SU-DHL-6 (cell line): Measurements from ENCODE around the gene ORC1.

Experiments used
- EZH2phosphoT487 ChIP-seq: fragments of 200-600 bp; sonication (generic), shearing (Covaris generic); conservative IDR thresholded peaks from 2 replicates; pipeline ENCODE4 v1.6.1; 2018; ENCODE audit warnings: mild to moderate bottlenecking, antibody characterized with exemption, low read length, moderate library complexity, mixed read lengths
- TF ChIP-seq, protein P1 (sequence below): fragments of 200-600 bp; sonication (generic); IDR thresholded peaks from one replicate; pipeline ENCODE4 v1.5.1; 2017; ENCODE audit warnings: antibody characterized with exemption, mild to moderate bottlenecking, low read length, moderate library complexity; ENCODE audit not compliant: insufficient read depth, poor library complexity, severe bottlenecking

DNA sequence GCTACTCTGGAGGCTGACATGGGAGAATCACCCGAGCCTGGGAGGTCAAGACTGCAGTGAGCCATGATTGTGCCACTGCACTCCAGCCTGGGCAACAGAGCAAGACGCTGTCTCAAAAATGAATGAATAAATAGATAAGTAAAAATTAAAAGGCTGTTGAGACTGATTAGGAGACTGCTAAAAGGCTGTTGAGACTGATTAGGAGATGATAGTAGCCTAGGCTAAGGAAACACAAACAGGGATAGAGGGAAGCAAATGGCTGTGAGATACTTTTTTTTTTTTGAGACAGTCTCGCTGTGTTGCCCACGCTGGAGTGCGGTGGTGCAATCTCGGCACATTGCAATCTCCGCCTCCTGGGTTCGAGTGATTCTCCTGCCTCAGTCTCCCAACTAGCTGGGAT is 28.6 kb upstream of the ORC1 start:
- TF ChIP-seq, protein P1, sequence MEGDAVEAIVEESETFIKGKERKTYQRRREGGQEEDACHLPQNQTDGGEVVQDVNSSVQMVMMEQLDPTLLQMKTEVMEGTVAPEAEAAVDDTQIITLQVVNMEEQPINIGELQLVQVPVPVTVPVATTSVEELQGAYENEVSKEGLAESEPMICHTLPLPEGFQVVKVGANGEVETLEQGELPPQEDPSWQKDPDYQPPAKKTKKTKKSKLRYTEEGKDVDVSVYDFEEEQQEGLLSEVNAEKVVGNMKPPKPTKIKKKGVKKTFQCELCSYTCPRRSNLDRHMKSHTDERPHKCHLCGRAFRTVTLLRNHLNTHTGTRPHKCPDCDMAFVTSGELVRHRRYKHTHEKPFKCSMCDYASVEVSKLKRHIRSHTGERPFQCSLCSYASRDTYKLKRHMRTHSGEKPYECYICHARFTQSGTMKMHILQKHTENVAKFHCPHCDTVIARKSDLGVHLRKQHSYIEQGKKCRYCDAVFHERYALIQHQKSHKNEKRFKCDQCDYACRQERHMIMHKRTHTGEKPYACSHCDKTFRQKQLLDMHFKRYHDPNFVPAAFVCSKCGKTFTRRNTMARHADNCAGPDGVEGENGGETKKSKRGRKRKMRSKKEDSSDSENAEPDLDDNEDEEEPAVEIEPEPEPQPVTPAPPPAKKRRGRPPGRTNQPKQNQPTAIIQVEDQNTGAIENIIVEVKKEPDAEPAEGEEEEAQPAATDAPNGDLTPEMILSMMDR: no peak
- TF ChIP-seq EZH2phosphoT487: no peak
